Coronary artery (tissue), 2 donors: ENCODE results near the gene TYROBP.
A peak's percentile ranks its signal among the peaks of the same experiment; 100 is the strongest.
"Not testable (repeated sequence)": the region's sequence is repeated elsewhere in the genome, so short reads cannot be mapped to it uniquely, and the experiment has no call there.

ENCODE experiments used
- DNase-seq: peaks from one replicate; pipeline ENCODE4 v3.0.0-alpha.2; 2017; ENCODE audit warnings: low spot score
- H3K27ac ChIP-seq, 2 donors: fragments of 200-600 bp; sonication (generic); one replicate each; pipeline ENCODE4 v1.5.1; 2016 to 2019
- H3K4me3 ChIP-seq: fragments of 200-600 bp; sonication (generic); 2 replicates; pipeline ENCODE4 v1.5.1; 2016; ENCODE audit warnings: mild to moderate bottlenecking, moderate library complexity
- CTCF ChIP-seq: fragments of 200-600 bp; sonication (generic); IDR thresholded peaks from one replicate; pipeline ENCODE4 v1.5.1; 2019; ENCODE audit warnings: antibody characterized with exemption

Gene TYROBP

DNA sequence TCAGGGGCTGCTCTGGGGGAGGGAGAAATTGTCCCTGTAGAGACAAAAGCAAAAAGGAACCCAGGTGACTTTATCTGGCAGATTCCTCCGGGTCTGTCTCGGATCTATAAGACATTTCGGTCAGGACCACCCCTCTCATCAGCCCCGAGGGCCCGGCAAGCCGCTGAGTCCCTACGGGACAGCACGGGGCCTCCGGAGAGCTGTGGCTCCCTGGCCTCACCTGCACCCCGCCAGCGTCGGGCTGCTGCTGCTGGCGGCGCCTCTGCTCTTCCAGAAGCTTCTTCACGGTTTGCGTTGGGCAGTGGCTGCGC, 9.6 kb downstream of the TYROBP start:
- no peak for TF ChIP-seq CTCF
- no peak for DNase-seq
- H3K27ac ChIP-seq, result peak overlapping the region; percentile 58 to 91

DNA sequence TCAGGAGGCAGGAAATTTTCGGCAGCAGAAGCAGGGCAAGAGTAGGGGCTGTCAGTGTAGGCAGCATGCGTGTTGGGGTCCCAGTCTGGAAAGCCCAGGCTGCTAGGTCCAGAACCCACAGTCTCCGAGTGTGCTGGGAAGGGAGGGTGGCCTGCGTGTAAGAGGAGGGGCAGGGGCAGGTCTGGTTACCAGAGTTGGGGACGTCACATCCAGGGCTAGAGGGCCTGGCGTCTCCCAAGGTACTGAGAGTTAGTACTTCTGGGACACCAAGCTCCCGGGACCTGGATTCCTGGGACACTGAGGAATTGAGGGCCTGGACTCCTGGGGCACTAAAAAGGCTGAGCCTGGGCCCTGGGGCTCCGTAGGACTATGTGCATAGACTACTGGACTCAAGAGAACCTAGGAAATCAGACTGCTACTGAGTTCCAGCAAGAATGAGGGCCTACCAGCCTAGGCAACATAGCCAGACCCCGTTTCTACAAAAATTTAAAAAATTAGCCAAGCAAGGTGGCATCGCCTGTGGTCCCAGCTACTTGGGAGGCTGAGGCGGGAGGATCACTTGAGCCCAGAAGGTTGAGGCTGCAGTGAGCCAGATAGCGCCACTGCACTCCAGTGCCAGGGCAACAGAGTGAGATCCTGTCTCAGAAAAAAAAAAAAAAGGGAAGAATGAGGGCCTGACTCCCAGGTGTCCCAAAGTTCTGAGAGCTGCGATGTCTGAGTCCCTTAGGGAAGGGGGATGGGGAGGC, 10.2 kb downstream of the TYROBP start:
- TF ChIP-seq CTCF, result no peak
- peak overlapping the region; percentile 82 for H3K4me3 ChIP-seq
- DNase-seq, result no peak
- H3K27ac ChIP-seq, result no peak overlapping the region

More for the DNA sequence above, 9.6 kb downstream of the TYROBP start:
- H3K4me3 ChIP-seq, result peak overlapping the region; percentile 82

DNA sequence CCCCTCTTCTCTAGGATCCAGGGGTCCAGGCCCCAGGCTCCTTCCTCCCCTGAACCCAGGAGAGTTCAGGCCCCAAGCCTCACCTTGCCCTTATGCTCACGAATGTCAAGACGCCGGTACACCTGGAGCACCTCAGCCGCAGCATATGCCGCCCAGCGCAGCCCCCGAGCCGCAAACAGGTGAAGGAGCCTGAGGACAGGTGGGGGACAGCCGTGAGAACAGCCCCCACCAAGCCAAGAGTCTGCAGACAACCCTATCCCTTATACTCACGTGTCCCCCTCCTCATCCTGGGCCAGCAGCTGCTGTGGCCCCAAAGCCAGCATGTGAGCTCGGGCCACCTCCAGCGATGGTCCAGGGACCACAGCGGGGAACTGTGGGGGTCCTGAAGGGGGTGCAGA, 11.5 kb downstream of the TYROBP start:
- no peak for DNase-seq
- TF ChIP-seq CTCF, result no peak
- no peak overlapping the region for H3K4me3 ChIP-seq
- no peak overlapping the region for H3K27ac ChIP-seq

DNA sequence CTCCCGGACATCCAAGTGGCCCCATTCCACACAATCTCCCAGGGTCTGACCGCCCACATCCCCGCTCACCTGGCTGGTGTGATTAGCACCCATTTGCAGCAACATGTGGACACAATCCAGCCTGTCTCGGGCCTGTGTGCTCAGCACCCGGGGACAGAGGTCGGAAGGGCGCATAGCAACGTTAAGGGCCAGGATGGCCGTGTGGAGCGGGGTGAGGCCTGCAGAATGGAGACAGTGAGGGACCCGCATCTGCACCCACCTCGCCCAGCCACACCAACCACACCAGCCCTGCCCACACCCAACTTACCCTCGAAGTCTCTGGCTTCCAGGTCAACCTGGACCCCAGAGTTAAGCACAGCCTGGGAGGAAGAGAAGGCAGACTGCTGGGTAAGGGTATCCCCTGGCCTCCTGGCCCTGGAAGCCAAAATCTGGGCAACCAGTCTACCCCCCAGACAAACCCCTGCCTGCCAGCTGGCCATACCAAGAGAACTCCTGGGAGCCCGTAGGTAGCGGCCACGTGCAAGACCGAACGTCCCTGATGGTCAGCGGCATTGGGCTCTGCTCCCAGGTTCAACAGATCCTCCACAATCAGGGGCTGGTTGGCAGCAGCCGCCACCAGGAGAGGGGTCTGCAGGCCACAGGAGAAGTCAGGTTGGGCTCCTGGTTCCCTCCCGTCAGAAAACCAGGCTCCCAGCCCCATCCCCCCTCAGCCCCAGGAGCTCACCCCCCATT, 12.0 kb downstream of the TYROBP start:
- no peak overlapping the region for H3K4me3 ChIP-seq
- H3K27ac ChIP-seq, result no peak overlapping the region
- TF ChIP-seq CTCF, result no peak
- DNase-seq, result no peak

GRCh38 chr19:35894342-35894741, 13.8 kb downstream of the TYROBP start:
- Histone ChIP-seq H3K4me3 (no peak overlapping the region), H3K27ac (no peak overlapping the region)
- no peak for DNase-seq
- TF ChIP-seq CTCF, result no peak

DNA sequence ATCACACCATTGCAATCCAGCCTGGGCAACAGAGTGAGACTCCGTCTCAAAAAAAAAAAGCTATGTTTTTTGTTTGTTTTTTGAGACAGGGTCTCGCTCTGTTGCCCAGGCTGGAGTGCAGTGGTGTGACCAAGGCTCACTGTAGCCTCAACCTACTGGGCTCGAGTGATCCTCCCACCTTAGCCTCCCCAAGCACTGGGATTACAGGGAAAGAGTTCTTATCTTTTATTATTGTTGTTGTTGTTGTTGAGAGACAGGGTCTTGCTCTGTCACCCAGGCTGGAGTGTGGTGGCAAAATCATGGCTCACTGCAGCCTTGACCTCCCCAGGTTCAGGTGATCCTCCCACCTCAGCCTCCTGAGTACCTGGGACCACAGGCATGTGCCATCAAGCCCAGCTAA, 16.3 kb downstream of the TYROBP start:
- not testable (repeated sequence) for H3K4me3 ChIP-seq, H3K27ac ChIP-seq, DNase-seq

DNA sequence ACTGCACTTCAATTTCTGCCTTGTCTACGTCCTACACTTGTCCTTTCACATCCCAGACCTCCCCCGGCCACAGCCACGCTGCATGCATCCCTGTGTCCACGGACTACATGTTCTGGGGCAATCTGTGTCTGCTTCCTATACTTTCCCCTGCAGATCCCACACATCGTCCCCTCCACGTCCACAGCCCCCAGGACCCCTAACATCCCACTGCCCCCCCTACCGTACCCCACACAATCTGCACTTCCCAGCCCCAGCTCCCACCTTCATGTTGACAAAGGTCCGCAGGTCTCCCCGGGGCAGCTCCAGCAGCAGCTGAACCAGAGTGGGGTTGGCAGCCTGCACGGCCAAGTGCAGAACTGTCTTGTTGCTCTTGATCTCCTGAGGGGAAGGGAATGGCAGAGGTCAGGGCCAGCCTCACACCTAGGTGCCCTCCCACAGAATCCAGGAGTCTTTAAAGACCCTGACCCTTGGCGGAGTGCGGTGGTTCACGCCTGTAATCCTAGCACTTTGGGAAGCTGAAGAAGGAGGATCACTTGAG, 17.9 kb downstream of the TYROBP start:
- no peak overlapping the region for H3K4me3 ChIP-seq

More for the DNA sequence above, 17.9 kb downstream of the TYROBP start:
- DNase-seq, result no peak
- no peak overlapping the region for H3K27ac ChIP-seq
- no peak for TF ChIP-seq CTCF
